Prostate gland (tissue), 2 donors: ENCODE measurements around the gene DDX51.

ENCODE experiments used
- POLR2AphosphoS5 ChIP-seq: sonication (generic); formaldehyde crosslinking; IDR thresholded peaks from one replicate; pipeline ENCODE4 v1.6.1; 2017; ENCODE audit warnings: antibody characterized with exemption
- TF ChIP-seq, protein P1 (sequence below), 4 experiments: fragments of 200-600 bp in 2 of 4; fragments of 450-650 bp in 2 of 4; sonication (generic) in 2 of 4; IDR thresholded peaks; 1 replicate in 3 of 4; 2 replicates in 1 of 4; pipeline ENCODE4 v1.5.1; 2016 to 2019; ENCODE audit warnings: antibody characterized with exemption in 4 of 4, mild to moderate bottlenecking in 2 of 4, moderate library complexity in 2 of 4

DNA sequence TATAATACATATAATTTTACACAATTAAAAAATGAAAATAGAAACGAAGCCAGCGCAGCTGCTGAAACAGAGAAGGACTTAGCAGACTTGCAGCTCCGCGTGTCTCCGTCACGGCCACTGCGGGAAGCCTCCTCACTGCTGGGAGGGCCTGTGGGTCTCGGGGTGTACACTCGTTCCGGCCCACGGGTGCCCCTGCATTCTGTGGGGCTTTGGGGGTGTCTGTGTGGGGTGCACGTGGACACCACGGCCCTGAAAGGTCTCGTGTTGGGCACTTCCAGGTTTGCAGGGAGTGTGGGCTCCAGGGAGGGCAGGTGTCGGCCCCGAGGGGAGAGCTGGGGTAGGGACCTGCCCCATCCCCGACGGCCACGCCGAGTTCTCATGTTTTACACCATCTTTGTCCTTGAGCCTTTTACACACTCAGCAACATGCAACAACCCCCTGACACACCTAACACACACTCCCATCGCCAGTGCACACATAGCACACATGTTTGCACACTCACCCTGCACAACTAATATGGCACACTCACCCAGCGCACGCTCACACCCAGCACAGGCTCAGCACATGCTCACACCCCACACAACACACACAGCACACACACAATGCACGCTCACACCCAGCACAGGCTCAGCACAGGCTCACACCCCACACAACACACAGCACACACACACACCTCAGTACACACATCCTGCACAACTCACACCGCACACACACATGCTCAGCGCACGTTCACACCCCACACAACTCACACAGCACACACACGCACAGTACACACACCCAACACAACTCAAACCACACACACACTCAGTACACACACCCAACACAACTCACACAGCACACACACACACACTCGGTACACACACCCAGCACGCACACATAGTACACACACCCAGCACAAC, 36.8 kb upstream of the DDX51 start:
- TF ChIP-seq POLR2AphosphoS5, result no peak
- TF ChIP-seq, protein P1, sequence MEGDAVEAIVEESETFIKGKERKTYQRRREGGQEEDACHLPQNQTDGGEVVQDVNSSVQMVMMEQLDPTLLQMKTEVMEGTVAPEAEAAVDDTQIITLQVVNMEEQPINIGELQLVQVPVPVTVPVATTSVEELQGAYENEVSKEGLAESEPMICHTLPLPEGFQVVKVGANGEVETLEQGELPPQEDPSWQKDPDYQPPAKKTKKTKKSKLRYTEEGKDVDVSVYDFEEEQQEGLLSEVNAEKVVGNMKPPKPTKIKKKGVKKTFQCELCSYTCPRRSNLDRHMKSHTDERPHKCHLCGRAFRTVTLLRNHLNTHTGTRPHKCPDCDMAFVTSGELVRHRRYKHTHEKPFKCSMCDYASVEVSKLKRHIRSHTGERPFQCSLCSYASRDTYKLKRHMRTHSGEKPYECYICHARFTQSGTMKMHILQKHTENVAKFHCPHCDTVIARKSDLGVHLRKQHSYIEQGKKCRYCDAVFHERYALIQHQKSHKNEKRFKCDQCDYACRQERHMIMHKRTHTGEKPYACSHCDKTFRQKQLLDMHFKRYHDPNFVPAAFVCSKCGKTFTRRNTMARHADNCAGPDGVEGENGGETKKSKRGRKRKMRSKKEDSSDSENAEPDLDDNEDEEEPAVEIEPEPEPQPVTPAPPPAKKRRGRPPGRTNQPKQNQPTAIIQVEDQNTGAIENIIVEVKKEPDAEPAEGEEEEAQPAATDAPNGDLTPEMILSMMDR (IDR thresholded peaks at IDR 0.05), result no peak
